H1 (cell line): ENCODE data around the gene MSI2. TPM values are rescaled to one million over a fixed set of nuclear protein-coding genes. Genes with fewer than 3 reads are reported as not detected.

Experiments
- CTCF ChIA-PET: fragments of 300-600 bp; sonication (Branson Sonifier 250); formaldehyde crosslinking; loops from one replicate; lab custom pipeline; 2021; ENCODE audit not compliant: partially characterized antibody; lab: Charles Lee
- POLR2A ChIA-PET: fragments of 300-600 bp; sonication (Branson Sonifier 250); formaldehyde crosslinking; loops from one replicate; lab custom pipeline; 2021; ENCODE audit warnings: inconsistent platforms; ENCODE audit not compliant: partially characterized antibody; lab: Charles Lee
- DNase-seq, 2 experiments: peaks; one replicate each; pipeline versions ENCODE4 v3.0.0 to v3.0.0-alpha.2; 2010 to 2022; ENCODE audit warnings: low spot score in 2 of 2, low read depth in 1 of 2, mixed read lengths in 1 of 2
- FAIRE-seq: peaks from 2 replicates; lab custom pipeline; 2011; peaks lifted over from hg19 to GRCh38; lab: Jason Lieb, UNC
- H2AFZ ChIP-seq: 2 replicates; pipeline ENCODE4 v1.8.1; 2012; ENCODE audit warnings: low read length, inconsistent platforms
- H2AK5ac ChIP-seq: 2 replicates; pipeline ENCODE4 v1.6.1; 2013; ENCODE audit warnings: low read depth, low read length
- H2BK120ac ChIP-seq: replicated peaks from 2 replicates; pipeline ENCODE3; 2013; ENCODE audit warnings: low read depth, low read length, inconsistent platforms
- H2BK12ac ChIP-seq: 2 replicates; pipeline ENCODE4 v1.6.1; 2013; ENCODE audit warnings: low read depth, low read length
- H2BK15ac ChIP-seq: 2 replicates; pipeline ENCODE4 v1.6.1; 2013; ENCODE audit warnings: low read length
- H2BK20ac ChIP-seq: 2 replicates; pipeline ENCODE4 v1.6.1; 2013; ENCODE audit warnings: low read length
- H2BK5ac ChIP-seq: 2 replicates; pipeline ENCODE4 v1.6.1; 2013; ENCODE audit warnings: low read depth, low read length
- H3K14ac ChIP-seq: 2 replicates; pipeline ENCODE4 v1.6.1; 2013; ENCODE audit warnings: inconsistent platforms; ENCODE audit not compliant: insufficient read length
- H3K18ac ChIP-seq: 2 replicates; pipeline ENCODE4 v1.6.1; 2013; ENCODE audit warnings: low read length; ENCODE audit errors: extremely low read depth
- H3K23ac ChIP-seq: 2 replicates; pipeline ENCODE4 v1.6.1; 2013; ENCODE audit warnings: inconsistent platforms; ENCODE audit not compliant: insufficient read length
- H3K23me2 ChIP-seq: 2 replicates; pipeline ENCODE4 v1.6.1; 2013; ENCODE audit warnings: low read depth, low read length
- H3K27ac ChIP-seq: 2 replicates; pipeline ENCODE4 v1.6.1; 2011; ENCODE audit warnings: low read depth, low read length, inconsistent platforms
- H3K27me3 ChIP-seq, 4 experiments: replicated peaks in 1 of 4; 1 replicate in 1 of 4; 2 replicates in 3 of 4; pipeline versions ENCODE4 v1.6.1 to v1.8.1; 2011 to 2013; ENCODE audit warnings: low read length in 3 of 4, mild to moderate bottlenecking in 3 of 4, inconsistent platforms in 2 of 4, mixed read lengths in 2 of 4, moderate library complexity in 1 of 4; ENCODE audit not compliant: control insufficient read depth in 3 of 4, insufficient read depth in 3 of 4; ENCODE audit errors: extremely low read depth in 1 of 4
- H3K36me3 ChIP-seq, 4 experiments: 2 replicates each; pipeline versions ENCODE4 v1.6.1 to v1.8.1; 2011 to 2013; ENCODE audit warnings: mild to moderate bottlenecking in 4 of 4, low read length in 3 of 4, moderate library complexity in 2 of 4, control low read depth in 1 of 4, inconsistent platforms in 1 of 4; ENCODE audit not compliant: insufficient read depth in 4 of 4, control insufficient read depth in 2 of 4
- H3K4ac ChIP-seq: replicated peaks from 2 replicates; pipeline ENCODE3; 2013; ENCODE audit warnings: low read length, low read depth, mixed read lengths, inconsistent platforms; ENCODE audit not compliant: insufficient read length
- H3K4me1 ChIP-seq, 4 experiments: replicated peaks in 1 of 4; 1 replicate in 1 of 4; 2 replicates in 3 of 4; pipeline versions ENCODE4 v1.6.1 to v1.8.1; 2011 to 2013; ENCODE audit warnings: low read length in 3 of 4, inconsistent platforms in 2 of 4, mixed read lengths in 1 of 4; ENCODE audit not compliant: insufficient read depth in 4 of 4, control insufficient read depth in 3 of 4
- H3K4me2 ChIP-seq, 2 experiments: 2 replicates each; pipeline versions ENCODE4 v1.6.1 to v1.8.1; 2011 to 2013; ENCODE audit warnings: low read depth in 2 of 2, low read length in 2 of 2, control low read depth in 1 of 2, inconsistent platforms in 1 of 2, mild to moderate bottlenecking in 1 of 2; ENCODE audit not compliant: insufficient read depth in 1 of 2
- H3K4me3 ChIP-seq, 4 experiments: fragments of 200-600, 300-600 bp in 1 of 4; sonication (generic), shearing (Covaris generic), sonication (Bioruptor Twin) in 1 of 4; 2 replicates each; pipeline versions ENCODE4 v1.5.1 to v1.8.1; 2011 to 2016; ENCODE audit warnings: low read length in 4 of 4, low read depth in 3 of 4, control low read depth in 2 of 4, inconsistent platforms in 2 of 4, mild to moderate bottlenecking in 2 of 4, mixed read lengths in 1 of 4, moderate library complexity in 1 of 4; ENCODE audit not compliant: insufficient read depth in 2 of 4; ENCODE audit errors: extremely low read depth in 1 of 4
- H3K56ac ChIP-seq: replicated peaks from 2 replicates; pipeline ENCODE3; 2013; ENCODE audit warnings: low read depth, mild to moderate bottlenecking, mixed read lengths, low read length, inconsistent platforms; ENCODE audit not compliant: insufficient read length
- H3K79me1 ChIP-seq: 2 replicates; pipeline ENCODE4 v1.6.1; 2013; ENCODE audit warnings: low read depth, low read length, control low read depth
- H3K79me2 ChIP-seq, 2 experiments: 2 replicates each; pipeline versions ENCODE4 v1.6.1 to v1.8.1; 2012 to 2013; ENCODE audit warnings: low read length in 2 of 2, mild to moderate bottlenecking in 2 of 2, inconsistent platforms in 1 of 2; ENCODE audit not compliant: insufficient read depth in 2 of 2, control insufficient read depth in 1 of 2
- H3K9ac ChIP-seq, 4 experiments: replicated peaks in 1 of 4; 1 replicate in 1 of 4; 2 replicates in 3 of 4; pipeline versions ENCODE4 v1.6.1 to v1.8.1; 2011 to 2013; ENCODE audit warnings: low read depth in 3 of 4, low read length in 3 of 4, control low read depth in 2 of 4, mild to moderate bottlenecking in 2 of 4, moderate library complexity in 2 of 4, inconsistent platforms in 1 of 4; ENCODE audit errors: extremely low read depth in 1 of 4
- H3K9me3 ChIP-seq, 2 experiments: 2 replicates each; pipeline versions ENCODE4 v1.6.1 to v1.8.1; 2012 to 2013; ENCODE audit warnings: mild to moderate bottlenecking in 2 of 2, moderate library complexity in 2 of 2, control low read depth in 1 of 2, inconsistent platforms in 1 of 2, low read depth in 1 of 2, low read length in 1 of 2, mixed read lengths in 1 of 2; ENCODE audit not compliant: insufficient read depth in 2 of 2
- H4K20me1 ChIP-seq, 2 experiments: replicated peaks in 1 of 2; 2 replicates each; pipeline versions ENCODE3 to v1.8.1; 2011 to 2013; ENCODE audit warnings: inconsistent platforms in 2 of 2, low read length in 2 of 2, mild to moderate bottlenecking in 1 of 2; ENCODE audit not compliant: insufficient read depth in 2 of 2, control insufficient read depth in 1 of 2
- H4K5ac ChIP-seq: 2 replicates; pipeline ENCODE4 v1.6.1; 2013; ENCODE audit warnings: low read length, low read depth, mixed read lengths, inconsistent platforms; ENCODE audit not compliant: insufficient read length
- H4K8ac ChIP-seq: 2 replicates; pipeline ENCODE4 v1.8.0; 2013; ENCODE audit warnings: mild to moderate bottlenecking, moderate library complexity, low read length, inconsistent platforms; ENCODE audit not compliant: insufficient read depth; ENCODE audit errors: extremely low read depth
- H4K91ac ChIP-seq: replicated peaks from 2 replicates; pipeline ENCODE3; 2013; ENCODE audit warnings: low read length, mixed read lengths, inconsistent platforms; ENCODE audit not compliant: insufficient read length
- HDAC6 ChIP-seq: IDR thresholded peaks from one replicate; pipeline ENCODE4 v1.7.1; 2012; ENCODE audit warnings: low read depth, mild to moderate bottlenecking, inconsistent platforms, low read length, moderate library complexity
- JUN ChIP-seq: IDR thresholded peaks from 2 replicates; pipeline ENCODE4 v1.6.1; 2011; ENCODE audit warnings: low read depth, mild to moderate bottlenecking, improper control_type of control experiment, low read length
- SIRT6 ChIP-seq: IDR thresholded peaks from one replicate; pipeline ENCODE4 v1.7.1; 2012; ENCODE audit warnings: low read length, inconsistent platforms
- TBP ChIP-seq: IDR thresholded peaks from 2 replicates; pipeline ENCODE4 v1.6.1; 2011; ENCODE audit warnings: low read depth, low read length, improper control_type of control experiment
- WGBS, 2 experiments: shearing (Covaris generic) in 1 of 2; methylation state at CpG; one replicate each; pipeline versions ENCODE4 v1.1.6 to v1.1.7; 2013 to 2015; ENCODE audit warnings: low lambda C conversion rate in 2 of 2, mixed read lengths in 2 of 2, inconsistent platforms in 1 of 2, low coverage in 1 of 2, missing lambda C conversion rate in 1 of 2; ENCODE audit not compliant: insufficient replicate concordance in 2 of 2, insufficient coverage in 1 of 2, insufficient read length in 1 of 2; ENCODE audit errors: extremely low coverage in 1 of 2, missing lambda C conversion rate in 1 of 2; 5-methylcytosine and 5-hydroxymethylcytosine counted together
- polyA plus RNA-seq, 7 experiments: library from polyadenylated mRNA; depleted of rRNA in 3 of 7; stranded (reverse) in 5 of 7; unstranded in 2 of 7; fragments of >200 nt in 5 of 7; fragments of 200-250 nt in 2 of 7; gene quantifications; 1 replicate in 5 of 7; 2 replicates in 1 of 7; 4 replicates in 1 of 7; pipeline versions ENCODE4 v1.2.1 to v1.2.3, GENCODE V29; 2011 to 2013; ENCODE audit warnings: missing spikeins in 2 of 7, mixed read lengths in 2 of 7
- total RNA-seq: library from RNA; stranded (reverse); fragmentation: NEBNext Ultra II Directional; extraction: Animal tissue kit (Norgen Biotek cat#: 25700); gene quantifications from 2 replicates; pipeline ENCODE4 v1.2.1, GENCODE V29; 2021
- TF ChIP-seq, protein P1 (sequence below): IDR thresholded peaks from 2 replicates; pipeline ENCODE4 v1.6.1; 2011; ENCODE audit warnings: low read depth, mild to moderate bottlenecking, low read length; ENCODE audit not compliant: insufficient read depth

Gene MSI2
- total and polyA plus RNA-seq, 2 of the 8 experiments (the other 6 are each of a cell fraction or from before 2014, with no cell fraction given): 36.7 to 80.6 TPM

GRCh38 chr17:57363998-57364643 is 107.8 kb downstream of the MSI2 start:
- no peak overlapping the region for H2AK5ac ChIP-seq
- H3K4ac ChIP-seq: no peak overlapping the region
- peaks cover under 1 to 16% (median 13%) of the 10 kb centered on the region in 4 experiments; a peak in 6 of 7 replicates for H3K4me1 ChIP-seq
- peaks cover 0 to 66% of the 10 kb centered on the region in 2 experiments; a peak in 3 of 4 replicates for H3K79me2 ChIP-seq
- FAIRE-seq (no peak), DNase-seq (no peak)
- no peak overlapping the region for H2BK20ac ChIP-seq
- H3K23me2 ChIP-seq: no peaks in the 10 kb centered on the region
- H2BK120ac ChIP-seq: no peak overlapping the region
- H3K14ac ChIP-seq: no peak overlapping the region
- no peak overlapping the region for H4K91ac ChIP-seq
- H2BK12ac ChIP-seq: no peak overlapping the region
- no peak overlapping the region for H3K9ac ChIP-seq
- H4K5ac ChIP-seq: no peak overlapping the region
- no peak overlapping the region for H3K23ac ChIP-seq
- H3K4me2 ChIP-seq: no peak overlapping the region
- H3K56ac ChIP-seq: no peak overlapping the region
- H3K18ac ChIP-seq: no peak overlapping the region
- no peak overlapping the region for H3K27ac ChIP-seq
- no peak overlapping the region for H2BK5ac ChIP-seq
- H3K36me3 ChIP-seq: no peaks in the 10 kb centered on the region
- ChIA-PET CTCF (interaction anchor here (0.9 to 1.8 kb wide), 3 partner anchors 26 to 121 kb away, joined by 3 to 5 read pairs (median 3); no protein-coding TSS in a partner anchor), POLR2A (no interaction called here)
- no peak overlapping the region for H4K8ac ChIP-seq
- H4K20me1 ChIP-seq: peaks cover 2 to 10% of the 10 kb centered on the region in 2 experiments
- WGBS, 2 experiments: 80% methylated on average over 7 of the region's 7 CpGs; no CpG with 5 or more reads in 1 of the 2 experiments
- H3K27me3 ChIP-seq: no peaks in the 10 kb centered on the region
- H2BK15ac ChIP-seq: no peak overlapping the region
- peaks cover 10% of the 10 kb centered on the region for H3K79me1 ChIP-seq
- no peak overlapping the region for H2AFZ ChIP-seq
- no peak overlapping the region for H3K4me3 ChIP-seq
- H3K9me3 ChIP-seq: no peaks in the 10 kb centered on the region
- TF ChIP-seq JUN: no peak
- no peak for TF ChIP-seq SIRT6
- no peak for TF ChIP-seq HDAC6
- no peak for TF ChIP-seq TBP
- TF ChIP-seq, protein P1, sequence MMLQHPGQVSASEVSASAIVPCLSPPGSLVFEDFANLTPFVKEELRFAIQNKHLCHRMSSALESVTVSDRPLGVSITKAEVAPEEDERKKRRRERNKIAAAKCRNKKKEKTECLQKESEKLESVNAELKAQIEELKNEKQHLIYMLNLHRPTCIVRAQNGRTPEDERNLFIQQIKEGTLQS: no peak
